UCSD-AML1 (cell line): ENCODE data around the gene VKORC1L1.
"Not testable (repeated sequence)": the region's sequence is repeated elsewhere in the genome, so short reads cannot be mapped to it uniquely, and the experiment has no call there.

Experiments used
- DNase-seq: peaks from one replicate; lab custom pipeline; 2025; ENCODE audit not compliant: unreplicated experiment; lab: John Stamatoyannopoulos, UW

The VKORC1L1 gene

DNA sequence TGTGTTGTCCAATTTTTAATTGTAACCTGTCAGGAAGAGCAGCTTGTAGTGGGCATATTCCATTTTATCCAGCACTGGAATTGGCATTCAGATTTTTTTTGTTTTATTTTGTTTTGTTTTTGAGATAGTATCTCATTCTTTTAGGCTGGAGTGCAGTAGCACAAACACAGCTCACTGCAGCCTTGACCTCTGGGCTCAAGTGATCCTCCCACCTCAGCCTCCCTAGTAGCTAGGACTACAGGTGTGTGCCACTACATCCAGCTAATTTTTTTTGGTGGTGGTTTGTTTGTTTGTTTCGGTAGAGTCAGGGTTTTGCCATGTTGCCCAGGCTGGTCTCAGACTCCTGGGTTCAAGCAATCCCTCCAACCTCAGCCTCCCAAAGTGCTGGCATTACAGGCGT is 64.4 kb downstream of the VKORC1L1 start:
- no peak for DNase-seq

- DNase-seq: no peak
Measured at GRCh38 chr7:65938336-65938895, 65.5 kb downstream of the VKORC1L1 start.

- DNase-seq: not testable (repeated sequence)
Measured at GRCh38 chr7:65945787-65946186, 72.9 kb downstream of the VKORC1L1 start.

DNA sequence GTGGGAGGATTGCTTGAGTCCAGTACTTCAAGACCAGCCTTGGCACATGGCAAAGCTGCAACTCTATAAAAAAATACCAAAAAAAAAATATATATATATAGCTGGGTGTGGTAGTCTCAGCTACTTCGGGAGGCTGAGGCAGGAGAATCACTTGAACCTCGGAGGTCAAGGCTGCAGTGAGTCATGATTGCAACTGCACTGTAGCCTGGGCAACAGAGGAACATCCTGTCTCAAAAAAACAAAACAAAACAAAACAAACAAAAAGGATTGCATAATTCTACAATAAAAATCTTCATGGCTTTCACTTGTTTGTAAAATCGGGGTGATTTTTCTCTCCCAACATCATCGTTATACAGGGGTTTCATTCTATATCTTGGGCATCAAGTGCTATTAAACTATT is 74.0 kb downstream of the VKORC1L1 start:
- DNase-seq: no peak

- no peak for DNase-seq
Measured at GRCh38 chr7:65951837-65952578, 79.1 kb downstream of the VKORC1L1 start.

GRCh38 chr7:65953001-65953720 is 80.3 kb downstream of the VKORC1L1 start:
- DNase-seq: no peak

DNA sequence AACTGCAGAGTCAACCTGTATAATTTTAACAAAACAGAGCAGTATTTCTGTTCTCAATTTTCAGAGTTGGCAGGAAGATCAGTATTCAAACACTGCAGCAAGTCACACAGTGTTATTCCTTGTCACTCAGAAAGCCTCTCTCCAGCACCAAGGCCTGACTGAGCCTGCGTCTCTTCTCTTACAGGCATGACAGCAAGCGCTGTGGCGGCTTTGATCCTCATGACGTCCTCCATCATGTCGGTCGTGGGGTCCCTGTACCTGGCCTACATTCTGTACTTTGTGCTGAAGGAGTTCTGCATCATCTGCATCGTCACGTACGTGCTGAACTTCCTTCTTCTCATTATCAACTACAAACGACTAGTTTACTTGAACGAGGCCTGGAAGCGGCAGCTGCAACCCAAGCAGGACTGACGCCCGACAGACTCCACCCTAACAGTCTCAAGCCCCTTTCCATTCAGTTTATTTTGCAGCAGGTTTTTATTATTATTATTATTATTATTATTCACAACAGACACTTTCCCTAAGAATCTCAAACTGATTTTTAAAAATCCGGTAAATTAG is 81.1 kb downstream of the VKORC1L1 start:
- DNase-seq: no peak

- DNase-seq: no peak
Measured at GRCh38 chr7:65955718-65956117, 82.8 kb downstream of the VKORC1L1 start.

DNA sequence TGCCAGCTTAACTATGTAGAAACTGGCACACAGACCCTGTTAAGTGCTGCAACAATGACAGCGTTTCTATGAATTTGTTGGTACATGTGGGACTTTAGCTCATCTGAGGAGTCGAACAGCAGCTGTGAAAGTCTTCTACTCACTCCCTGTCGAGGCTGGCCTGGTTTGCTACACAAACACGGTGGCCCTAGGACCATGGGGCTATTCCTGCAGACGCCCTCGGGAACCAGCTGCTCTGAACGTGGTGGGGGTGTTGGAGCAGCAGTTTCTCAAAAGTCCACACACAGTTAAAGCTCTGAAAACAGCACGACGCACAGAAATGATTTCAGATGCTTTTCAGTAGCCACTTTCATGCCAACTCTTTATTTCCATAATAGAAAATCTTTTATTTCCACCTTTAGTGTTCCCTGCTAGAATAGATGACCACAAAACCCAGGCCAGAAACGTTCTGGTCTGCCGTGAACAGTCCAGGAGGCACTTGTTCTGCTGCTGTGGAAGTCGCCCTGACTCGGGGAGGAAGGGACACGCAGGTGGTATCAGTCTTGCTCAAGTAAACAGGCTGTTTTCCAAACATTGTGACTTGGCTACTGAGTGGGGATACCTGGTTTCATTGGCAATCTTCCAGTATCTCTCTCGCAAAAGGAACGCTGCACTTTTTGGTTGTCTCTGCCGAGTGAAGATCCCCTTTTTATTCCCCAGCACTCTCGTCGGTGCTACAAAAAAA is 87.6 kb downstream of the VKORC1L1 start:
- DNase-seq: no peak

GRCh38 chr7:65962033-65962432 is 89.2 kb downstream of the VKORC1L1 start:
- DNase-seq: no peak

GRCh38 chr7:65964671-65965070 is 91.8 kb downstream of the VKORC1L1 start:
- not testable (repeated sequence) for DNase-seq

- no peak for DNase-seq
Measured at GRCh38 chr7:65966146-65966545, 93.3 kb downstream of the VKORC1L1 start.

GRCh38 chr7:65967361-65968155 is 94.7 kb downstream of the VKORC1L1 start:
- DNase-seq: no peak

DNA sequence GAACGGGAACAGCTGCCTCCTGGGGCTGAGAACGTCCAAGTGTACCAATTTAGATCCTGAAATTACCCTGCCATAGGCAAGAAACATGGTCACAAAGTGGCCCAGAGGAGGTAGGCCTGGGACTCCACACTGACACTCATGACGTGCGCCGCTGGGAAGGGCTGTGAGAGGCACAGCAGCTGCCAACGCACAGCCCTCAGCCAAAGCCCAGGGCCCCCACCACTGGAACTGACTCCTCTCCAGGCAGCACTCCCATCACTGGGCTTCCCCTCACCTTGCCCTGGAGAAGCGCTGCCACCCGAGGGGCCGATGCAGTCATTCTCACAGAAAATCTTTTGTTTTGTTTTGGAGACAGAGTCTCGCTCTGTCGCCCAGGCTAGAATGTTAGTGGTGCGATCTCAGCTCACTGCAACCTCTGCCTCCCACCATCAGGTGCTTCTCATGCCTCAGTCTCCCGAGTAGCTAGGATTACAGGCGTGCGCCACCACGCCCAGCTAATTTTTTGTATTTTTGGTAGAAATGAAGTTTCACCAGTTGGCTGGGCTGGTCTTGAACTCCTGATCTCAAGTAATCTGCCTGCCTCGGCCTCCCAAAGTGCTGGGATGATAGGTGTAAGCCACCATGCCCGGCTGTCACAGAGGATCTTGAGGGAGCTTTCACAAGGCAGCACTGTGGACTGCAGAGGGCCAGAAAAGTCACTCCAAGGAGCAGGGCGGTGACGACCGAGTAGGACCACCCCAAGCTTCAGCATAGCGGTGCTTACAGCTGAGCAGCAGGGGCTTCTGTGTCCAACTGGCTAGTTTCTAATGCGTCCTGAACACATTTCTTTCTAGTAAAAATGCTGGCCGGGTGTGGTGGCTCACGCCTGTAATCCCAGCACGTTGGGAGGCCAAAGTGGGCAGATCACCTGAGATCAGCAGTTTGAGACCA is 95.6 kb downstream of the VKORC1L1 start:
- DNase-seq: no peak

DNA sequence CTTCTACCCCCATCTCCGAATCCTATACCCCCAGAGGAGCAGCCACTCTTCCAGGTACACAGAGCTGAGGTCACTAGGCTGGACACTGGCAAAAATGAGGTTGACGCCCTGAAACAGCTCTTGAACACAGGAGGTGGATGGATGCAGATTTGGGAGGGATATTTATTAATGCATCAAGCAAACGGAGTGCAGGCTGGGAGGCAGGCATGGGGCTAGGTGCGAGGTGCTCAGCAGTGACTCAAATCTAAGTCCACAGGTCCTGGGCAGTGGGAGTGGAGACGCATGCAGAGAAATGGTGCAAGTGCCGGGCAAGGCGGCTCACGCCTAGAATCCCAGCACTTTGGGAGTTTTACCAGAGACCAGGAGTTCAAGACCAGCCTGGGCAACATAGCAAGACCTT is 98.1 kb downstream of the VKORC1L1 start:
- DNase-seq: no peak

- DNase-seq: no peak
Measured at GRCh38 chr7:65972976-65973375, 100.1 kb downstream of the VKORC1L1 start.

DNA sequence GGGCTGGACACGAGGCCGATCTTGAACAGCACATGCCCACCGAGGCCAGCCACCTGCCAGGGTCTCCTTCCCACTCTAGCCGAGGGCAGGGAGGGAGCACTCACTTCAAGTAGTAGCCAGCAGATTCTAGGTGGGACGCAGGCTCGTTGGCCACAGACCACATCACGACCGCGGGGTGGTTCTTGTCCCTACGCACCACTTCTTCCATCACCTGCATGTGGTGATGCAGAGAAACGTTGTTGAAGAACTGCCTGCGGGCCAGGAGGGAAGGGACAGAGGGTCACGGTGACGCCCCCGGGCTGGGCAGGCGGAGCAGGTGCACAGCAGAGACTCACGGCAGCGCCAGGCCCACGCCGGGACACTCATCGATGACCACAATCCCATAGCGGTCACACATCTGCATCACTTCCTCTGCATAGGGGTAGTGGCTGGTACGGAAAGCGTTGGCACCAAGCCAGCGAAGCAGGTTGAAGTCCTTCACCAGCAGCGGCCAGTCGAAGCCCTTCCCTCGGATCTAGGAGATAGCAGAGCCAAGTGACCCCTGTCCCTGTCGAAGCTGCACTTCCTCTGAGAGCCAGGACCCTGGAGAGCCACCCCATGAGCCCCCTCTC is 101.4 kb downstream of the VKORC1L1 start:
- no peak for DNase-seq

DNA sequence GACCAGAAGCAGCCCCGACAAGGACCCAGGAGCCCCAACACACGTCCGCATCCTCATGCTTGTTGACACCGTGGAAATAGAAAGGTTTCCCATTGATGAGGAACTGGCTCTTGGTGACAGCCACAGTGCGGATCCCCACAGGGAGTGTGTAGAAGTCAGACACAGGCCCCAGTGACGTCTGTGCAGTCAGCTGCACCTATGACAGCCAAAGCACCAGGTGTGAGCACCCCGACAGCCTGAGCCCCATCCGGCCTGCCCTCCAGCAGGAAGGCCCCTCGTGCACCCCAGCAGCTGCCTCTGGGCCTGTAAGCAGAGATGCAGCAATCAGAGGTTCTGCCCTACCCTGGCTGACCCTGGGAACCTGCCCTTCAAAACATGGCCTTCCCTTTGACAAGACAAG is 102.0 kb downstream of the VKORC1L1 start:
- no peak for DNase-seq
